Measurements from ENCODE around the gene RBM26.

The RBM26 gene

GRCh38 chr13:79312340-79312855 is 93.7 kb downstream of the RBM26 start:
- no peak overlapping the region for H3K4me3 ChIP-seq (ENCODE audit: severe bottlenecking)
- H3K4me1 ChIP-seq (ENCODE audit: insufficient read depth, poor library complexity, severe bottlenecking) = no peaks in the 10 kb centered on the region
- no peaks in the 10 kb centered on the region for H3K9me3 ChIP-seq (ENCODE audit: severe bottlenecking)
- TF ChIP-seq CTCF (IDR thresholded peaks at IDR 0.05; ENCODE audit: poor library complexity, severe bottlenecking) = no peak
- ATAC-seq (ENCODE audit: low read depth) (no peak), DNase-seq (ENCODE audit: low spot score) (no peak)
- peaks cover 8% of the 10 kb centered on the region; the same call in 1 of the 2 replicates for H3K36me3 ChIP-seq (ENCODE audit: low read depth)
- H3K27ac ChIP-seq (ENCODE audit: poor library complexity, severe bottlenecking) = no peak overlapping the region
- no peaks in the 10 kb centered on the region for H3K27me3 ChIP-seq (ENCODE audit: insufficient read depth, poor library complexity, severe bottlenecking)

- no peak for TF ChIP-seq CTCF (IDR thresholded peaks at IDR 0.05; ENCODE audit: poor library complexity, severe bottlenecking)
- Histone ChIP-seq H3K27ac (ENCODE audit: poor library complexity, severe bottlenecking) (no peak overlapping the region), H3K36me3 (ENCODE audit: low read depth) (peaks cover 8% of the 10 kb centered on the region; the same call in 1 of the 2 replicates), H3K4me3 (ENCODE audit: severe bottlenecking) (no peak overlapping the region), H3K4me1 (ENCODE audit: insufficient read depth, poor library complexity, severe bottlenecking) (no peaks in the 10 kb centered on the region), H3K27me3 (ENCODE audit: insufficient read depth, poor library complexity, severe bottlenecking) (no peaks in the 10 kb centered on the region), H3K9me3 (ENCODE audit: severe bottlenecking) (no peaks in the 10 kb centered on the region)
- DNase-seq (ENCODE audit: low spot score) (no peak), ATAC-seq (ENCODE audit: low read depth) (no peak)
Observed at GRCh38 chr13:79311386-79311785, 94.7 kb downstream of the RBM26 start.

GRCh38 chr13:79309690-79310089 is 96.4 kb downstream of the RBM26 start:
- ATAC-seq (ENCODE audit: low read depth) (no peak), DNase-seq (ENCODE audit: low spot score) (no peak)
- H3K4me3 ChIP-seq (ENCODE audit: severe bottlenecking) = no peak overlapping the region
- no peaks in the 10 kb centered on the region for H3K9me3 ChIP-seq (ENCODE audit: severe bottlenecking)
- TF ChIP-seq CTCF (IDR thresholded peaks at IDR 0.05; ENCODE audit: poor library complexity, severe bottlenecking) = no peak
- no peaks in the 10 kb centered on the region for H3K27me3 ChIP-seq (ENCODE audit: insufficient read depth, poor library complexity, severe bottlenecking)
- no peaks in the 10 kb centered on the region for H3K36me3 ChIP-seq (ENCODE audit: low read depth)
- no peaks in the 10 kb centered on the region for H3K4me1 ChIP-seq (ENCODE audit: insufficient read depth, poor library complexity, severe bottlenecking)
- H3K27ac ChIP-seq (ENCODE audit: poor library complexity, severe bottlenecking) = no peak overlapping the region

GRCh38 chr13:79307866-79308298 is 98.2 kb downstream of the RBM26 start:
- Histone ChIP-seq H3K36me3 (ENCODE audit: low read depth) (no peaks in the 10 kb centered on the region), H3K27me3 (ENCODE audit: insufficient read depth, poor library complexity, severe bottlenecking) (no peaks in the 10 kb centered on the region), H3K27ac (ENCODE audit: poor library complexity, severe bottlenecking) (no peak overlapping the region), H3K4me3 (ENCODE audit: severe bottlenecking) (no peak overlapping the region), H3K4me1 (ENCODE audit: insufficient read depth, poor library complexity, severe bottlenecking) (no peaks in the 10 kb centered on the region), H3K9me3 (ENCODE audit: severe bottlenecking) (no peaks in the 10 kb centered on the region)
- DNase-seq (ENCODE audit: low spot score) (no peak), ATAC-seq (ENCODE audit: low read depth) (peak; percentile 68)
- no peak for TF ChIP-seq CTCF (IDR thresholded peaks at IDR 0.05; ENCODE audit: poor library complexity, severe bottlenecking)

GRCh38 chr13:79307433-79307861 is 98.6 kb downstream of the RBM26 start:
- H3K4me3 ChIP-seq (ENCODE audit: severe bottlenecking) = no peak overlapping the region
- peak; percentile 12; the same call in 2 of the 3 replicates for ATAC-seq (ENCODE audit: low read depth)
- H3K27ac ChIP-seq (ENCODE audit: poor library complexity, severe bottlenecking) = no peak overlapping the region
- H3K9me3 ChIP-seq (ENCODE audit: severe bottlenecking) = no peaks in the 10 kb centered on the region
- no peak for DNase-seq (ENCODE audit: low spot score)
- no peak for TF ChIP-seq CTCF (IDR thresholded peaks at IDR 0.05; ENCODE audit: poor library complexity, severe bottlenecking)
- no peaks in the 10 kb centered on the region for H3K27me3 ChIP-seq (ENCODE audit: insufficient read depth, poor library complexity, severe bottlenecking)
- no peaks in the 10 kb centered on the region for H3K36me3 ChIP-seq (ENCODE audit: low read depth)
- H3K4me1 ChIP-seq (ENCODE audit: insufficient read depth, poor library complexity, severe bottlenecking) = no peaks in the 10 kb centered on the region

Measured in RWPE2 (cell line).